ENCODE data around the gene LETM1.

DNA sequence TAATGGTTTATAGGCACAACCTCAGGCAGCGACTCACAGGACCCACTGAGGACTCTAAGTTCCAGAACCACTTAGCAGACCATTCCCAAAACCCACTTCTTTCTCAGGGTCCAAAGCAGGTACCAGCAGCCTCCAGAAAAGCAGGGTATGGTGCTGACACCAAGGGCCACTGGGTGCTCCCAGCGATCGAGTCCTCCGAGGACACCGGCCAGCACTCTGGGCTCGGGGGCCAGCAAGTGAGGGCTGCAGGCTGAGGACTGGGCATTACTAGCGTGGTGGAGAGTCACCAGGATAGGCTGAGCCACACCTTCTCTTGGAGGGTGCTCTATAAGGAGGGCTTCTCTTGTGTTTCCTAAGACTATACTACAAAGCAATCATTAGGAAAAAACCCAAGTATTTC, 19.3 kb downstream of the LETM1 start:
- no peak for TF ChIP-seq EZH2 (IDR thresholded peaks at IDR 0.05; ENCODE audit: insufficient read depth, poor library complexity, severe bottlenecking)
- no peak for TF ChIP-seq EZH2phosphoT487 (IDR thresholded peaks at IDR 0.05; ENCODE audit: insufficient read depth, low read depth)
